OCI-LY1 (cell line): ENCODE data around the gene CLSTN2.

Source experiments
- H2AFZ ChIP-seq: fragments of 200-600 bp; sonication (generic), shearing (Covaris generic); 2 replicates; pipeline ENCODE4 v1.6.0; 2014; ENCODE audit warnings: antibody characterized with exemption, mild to moderate bottlenecking, low read length
- H3F3A ChIP-seq: fragments of 200-600 bp; sonication (generic), shearing (Covaris generic); 2 replicates; pipeline ENCODE4 v1.6.0; 2014; ENCODE audit warnings: mild to moderate bottlenecking, antibody characterized with exemption, low read length, moderate library complexity; ENCODE audit not compliant: insufficient read depth
- H3K27ac ChIP-seq: fragments of 200-600 bp; sonication (generic); 2 replicates; pipeline ENCODE4 v1.5.1; 2014; ENCODE audit warnings: low read length, mixed run types, mild to moderate bottlenecking, low read depth; ENCODE audit not compliant: poor library complexity, severe bottlenecking
- H3K27me3 ChIP-seq: fragments of 200-600 bp; sonication (generic); 2 replicates; pipeline ENCODE4 v1.6.0; 2014; ENCODE audit warnings: antibody characterized with exemption, mild to moderate bottlenecking, low read length, moderate library complexity; ENCODE audit not compliant: insufficient read depth
- H3K36me3 ChIP-seq: fragments of 200-600 bp; sonication (generic); 2 replicates; pipeline ENCODE4 v1.6.1; 2014; ENCODE audit warnings: mild to moderate bottlenecking, antibody characterized with exemption, low read length, moderate library complexity, mixed read lengths; ENCODE audit not compliant: insufficient read depth
- H3K4me1 ChIP-seq: fragments of 200-600 bp; sonication (generic); 2 replicates; pipeline ENCODE4 v1.5.1; 2014; ENCODE audit warnings: mild to moderate bottlenecking, low read length, moderate library complexity; ENCODE audit not compliant: insufficient read depth, severe bottlenecking
- H3K4me2 ChIP-seq: fragments of 200-600 bp; sonication (generic), shearing (Covaris generic); 2 replicates; pipeline ENCODE4 v1.6.1; 2014; ENCODE audit warnings: low read length
- H3K4me3 ChIP-seq: fragments of 200-600 bp; sonication (generic); 2 replicates; pipeline ENCODE4 v1.5.1; 2014; ENCODE audit warnings: low read length, low read depth, mild to moderate bottlenecking, mixed read lengths; ENCODE audit not compliant: poor library complexity, severe bottlenecking
- H3K79me2 ChIP-seq: fragments of 200-600 bp; shearing (Covaris generic); 2 replicates; pipeline ENCODE4 v1.6.1; 2016; ENCODE audit warnings: mixed run types, low read length, mixed read lengths; ENCODE audit not compliant: insufficient read depth
- H3K9ac ChIP-seq: fragments of 200-600 bp; sonication (generic), shearing (Covaris generic); 2 replicates; pipeline ENCODE4 v1.6.1; 2014; ENCODE audit warnings: mild to moderate bottlenecking, low read length, mixed read lengths
- H3K9me2 ChIP-seq: fragments of 200-600 bp; sonication (generic), shearing (Covaris generic); 2 replicates; pipeline ENCODE4 v1.6.1; 2014; ENCODE audit warnings: low read depth, mild to moderate bottlenecking, low read length, mixed read lengths
- H3K9me3 ChIP-seq: fragments of 200-600 bp; shearing (Covaris generic); 2 replicates; pipeline ENCODE4 v1.6.1; 2014; ENCODE audit warnings: low read length, mixed read lengths
- H4K20me1 ChIP-seq: fragments of 200-600 bp; sonication (generic), shearing (Covaris generic); 2 replicates; pipeline ENCODE4 v1.6.0; 2016; ENCODE audit warnings: mild to moderate bottlenecking, low read length; ENCODE audit not compliant: insufficient read depth
- CTCF ChIP-seq: fragments of 200-600 bp; sonication (generic), shearing (Covaris generic); IDR thresholded peaks from 2 replicates; pipeline ENCODE4 v1.5.1; 2017; ENCODE audit warnings: mild to moderate bottlenecking, antibody characterized with exemption, low read length, moderate library complexity, mixed read lengths
- EZH2 ChIP-seq: fragments of 200-600 bp; sonication (generic), shearing (Covaris generic); IDR thresholded peaks from 2 replicates; pipeline ENCODE4 v1.8.0; 2017; ENCODE audit warnings: borderline replicate concordance, mixed run types, mild to moderate bottlenecking, antibody characterized with exemption, low read length, moderate library complexity, mixed read lengths

Gene CLSTN2

GRCh38 chr3:140177943-140178342 is 243.0 kb downstream of the CLSTN2 start:
- Histone ChIP-seq H3K36me3 (no peaks in the 10 kb centered on the region), H2AFZ (no peak overlapping the region), H3K9ac (no peak overlapping the region), H3K27me3 (no peaks in the 10 kb centered on the region), H4K20me1 (no peaks in the 10 kb centered on the region), H3F3A (no peaks in the 10 kb centered on the region), H3K9me2 (no peaks in the 10 kb centered on the region), H3K4me2 (no peak overlapping the region), H3K9me3 (no peaks in the 10 kb centered on the region), H3K79me2 (no peaks in the 10 kb centered on the region), H3K4me1 (no peaks in the 10 kb centered on the region), H3K4me3 (no peak overlapping the region), H3K27ac (no peak overlapping the region)
- no peak for TF ChIP-seq EZH2
- no peak for TF ChIP-seq CTCF

- no peak for TF ChIP-seq EZH2
- no peak for TF ChIP-seq CTCF
- no peaks in the 10 kb centered on the region for H3K9me2 ChIP-seq
- H3K9ac ChIP-seq = no peak overlapping the region
- no peak overlapping the region for H3K27ac ChIP-seq
- no peak overlapping the region for H3K4me2 ChIP-seq
- no peaks in the 10 kb centered on the region for H3K79me2 ChIP-seq
- no peaks in the 10 kb centered on the region for H3K36me3 ChIP-seq
- no peaks in the 10 kb centered on the region for H3K4me1 ChIP-seq
- no peak overlapping the region for H2AFZ ChIP-seq
- H3K9me3 ChIP-seq = no peaks in the 10 kb centered on the region
- H3K4me3 ChIP-seq = no peak overlapping the region
- no peaks in the 10 kb centered on the region for H3F3A ChIP-seq
- H4K20me1 ChIP-seq = no peaks in the 10 kb centered on the region
- no peaks in the 10 kb centered on the region for H3K27me3 ChIP-seq
Observed at GRCh38 chr3:140178482-140178881, 243.5 kb downstream of the CLSTN2 start.

- no peaks in the 10 kb centered on the region for H3K36me3 ChIP-seq
- H3K27ac ChIP-seq = no peak overlapping the region
- no peaks in the 10 kb centered on the region for H3F3A ChIP-seq
- no peaks in the 10 kb centered on the region for H3K9me2 ChIP-seq
- no peaks in the 10 kb centered on the region for H3K79me2 ChIP-seq
- no peaks in the 10 kb centered on the region for H3K9me3 ChIP-seq
- H3K9ac ChIP-seq = no peak overlapping the region
- TF ChIP-seq CTCF (no peak), EZH2 (no peak)
- H3K4me1 ChIP-seq = no peaks in the 10 kb centered on the region
- H3K4me2 ChIP-seq = no peak overlapping the region
- no peaks in the 10 kb centered on the region for H4K20me1 ChIP-seq
- no peak overlapping the region for H3K4me3 ChIP-seq
- H3K27me3 ChIP-seq = no peaks in the 10 kb centered on the region
- no peak overlapping the region for H2AFZ ChIP-seq
Observed at GRCh38 chr3:140180603-140181002, 245.6 kb downstream of the CLSTN2 start.
